Suprapubic skin (tissue), 4 donors: ENCODE data around the gene GPSM1. TPM values are rescaled to one million over a fixed set of nuclear protein-coding genes. Genes with fewer than 3 reads are reported as not detected.

Source experiments
- DNase-seq, 2 donors: peaks; one replicate each; pipeline ENCODE4 v3.0.0-alpha.2; 2019; ENCODE audit warnings: low spot score in 2 of 2
- H3K27ac ChIP-seq: fragments of 200-600 bp; sonication (generic); one replicate; pipeline ENCODE4 v1.5.1; 2019
- H3K27me3 ChIP-seq: fragments of 200-600 bp; sonication (generic); one replicate; pipeline ENCODE4 v1.5.1; 2019
- H3K36me3 ChIP-seq: fragments of 200-600 bp; sonication (generic); one replicate; pipeline ENCODE4 v1.5.1; 2019
- H3K4me1 ChIP-seq: fragments of 200-600 bp; sonication (generic); one replicate; pipeline ENCODE4 v1.5.1; 2019
- H3K4me3 ChIP-seq: fragments of 200-600 bp; sonication (generic); one replicate; pipeline ENCODE4 v1.5.1; 2019; ENCODE audit warnings: mild to moderate bottlenecking
- H3K9me3 ChIP-seq: fragments of 200-600 bp; sonication (generic); one replicate; pipeline ENCODE4 v1.5.1; 2019
- CTCF ChIP-seq, 2 donors: fragments of 200-600 bp in 1 of 2; fragments of 450-650 bp in 1 of 2; sonication (generic) in 1 of 2; IDR thresholded peaks; one replicate each; pipeline ENCODE4 v1.5.1; 2016 to 2019; ENCODE audit warnings: antibody characterized with exemption in 2 of 2, mild to moderate bottlenecking in 1 of 2, moderate library complexity in 1 of 2
- EP300 ChIP-seq: sonication (generic); formaldehyde crosslinking; IDR thresholded peaks from one replicate; pipeline ENCODE4 v1.6.1; 2017; ENCODE audit warnings: antibody characterized with exemption
- POLR2A ChIP-seq, 2 donors: fragments of 450-650 bp; IDR thresholded peaks; one replicate each; pipeline ENCODE4 v1.6.1; 2017; ENCODE audit warnings: antibody characterized with exemption in 2 of 2, mild to moderate bottlenecking in 2 of 2, moderate library complexity in 2 of 2
- POLR2AphosphoS5 ChIP-seq, 3 donors: sonication (generic); formaldehyde crosslinking; IDR thresholded peaks; one replicate each; pipeline ENCODE4 v1.6.1; 2017; ENCODE audit warnings: antibody characterized with exemption in 3 of 3
- WGBS: methylation state at CpG from one replicate; pipeline ENCODE4 v1.1.5; 2018; 5-methylcytosine and 5-hydroxymethylcytosine counted together
- total RNA-seq, 4 donors: library from RNA; depleted of rRNA; stranded (reverse); fragments of >200 nt; gene quantifications; one replicate each; pipeline ENCODE4 v1.1.0, GENCODE V29; 2016

The GPSM1 gene
- total RNA-seq, 4 donors from 2014 or later: 11.5 to 14.6 (median 13.7) TPM

DNA sequence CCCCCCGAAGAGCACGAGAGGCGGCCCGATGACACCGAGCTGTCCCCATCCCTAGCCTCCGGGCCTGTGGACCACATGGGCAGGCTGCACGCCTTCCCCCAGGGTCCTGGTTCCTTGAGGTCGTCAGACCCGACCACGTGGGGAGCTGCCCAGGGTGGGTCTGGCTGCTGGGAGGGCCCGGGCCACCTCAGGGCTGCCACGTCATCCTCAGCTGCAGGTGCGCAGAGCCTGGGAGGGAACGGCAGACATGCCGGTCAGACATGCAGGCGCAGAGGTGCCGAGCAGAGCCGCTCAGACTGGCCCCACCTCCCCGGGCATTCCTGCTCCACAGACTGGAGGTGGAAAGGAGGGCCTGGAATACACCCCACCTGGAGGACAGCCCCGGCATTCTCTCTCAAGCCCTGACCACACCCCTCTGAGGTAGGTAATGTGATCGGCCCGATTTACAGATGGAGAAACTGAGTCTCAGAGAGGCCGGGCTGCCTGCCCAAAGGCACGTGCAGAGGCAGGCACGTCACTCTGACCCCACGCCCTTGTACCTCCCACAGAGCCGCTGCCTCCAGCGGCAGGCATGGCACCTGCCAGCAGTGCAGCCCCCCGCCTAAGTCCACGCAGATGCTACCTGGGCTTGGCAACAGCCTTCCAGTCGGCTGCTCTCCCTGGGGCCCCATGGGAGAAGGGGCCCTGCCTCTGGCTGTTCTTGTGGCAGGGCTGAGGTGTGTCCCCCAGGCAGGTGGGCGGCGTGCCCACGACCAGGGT lies 24.1 kb upstream of the GPSM1 start:
- TF ChIP-seq CTCF (IDR thresholded peaks at IDR 0.05) (no peak), EP300 (no peak), POLR2A (IDR thresholded peaks at IDR 0.05) (no peak), POLR2AphosphoS5 (IDR thresholded peaks at IDR 0.05) (no peak)
- Histone ChIP-seq H3K9me3 (no peaks in the 10 kb centered on the region), H3K27me3 (peaks cover 46% of the 10 kb centered on the region), H3K36me3 (no peaks in the 10 kb centered on the region), H3K27ac (no peak overlapping the region), H3K4me1 (peaks cover 3% of the 10 kb centered on the region), H3K4me3 (no peak overlapping the region)
- 51% methylated on average over 17 of the region's 34 CpGs for WGBS
- DNase-seq: no peak

GRCh38 chr9:136303825-136304416 lies 23.4 kb upstream of the GPSM1 start, which contains the start of gene CCDC187:
CCDC187 (minus strand) TSS chr9:136304094; CDS start chr9:136303830, 264 bp downstream.
- peaks cover 47% of the 10 kb centered on the region for H3K27me3 ChIP-seq
- no peaks in the 10 kb centered on the region for H3K9me3 ChIP-seq
- no peak within 1 kb of the TSS for H3K4me3 ChIP-seq
- no peak for TF ChIP-seq POLR2AphosphoS5 (IDR thresholded peaks at IDR 0.05)
- no peak for TF ChIP-seq CTCF (IDR thresholded peaks at IDR 0.05)
- no peak for TF ChIP-seq EP300
- no peak for TF ChIP-seq POLR2A (IDR thresholded peaks at IDR 0.05)
- 80% methylated on average over 6 of the region's 22 CpGs for WGBS
- peaks cover 4% of the 10 kb centered on the region for H3K4me1 ChIP-seq
- H3K36me3 ChIP-seq: no peaks in the 10 kb centered on the region
- no peak for DNase-seq
- H3K27ac ChIP-seq: no peak within 1 kb of the TSS

GRCh38 chr9:136304456-136304855 lies 22.9 kb upstream of the GPSM1 start:
- Histone ChIP-seq H3K4me1 (peaks cover 9% of the 10 kb centered on the region), H3K27ac (no peak overlapping the region), H3K27me3 (peaks cover 52% of the 10 kb centered on the region), H3K9me3 (no peaks in the 10 kb centered on the region), H3K36me3 (no peaks in the 10 kb centered on the region), H3K4me3 (no peak overlapping the region)
- no peak for DNase-seq
- 71% methylated on average over 8 of the region's 10 CpGs for WGBS
- TF ChIP-seq POLR2A (IDR thresholded peaks at IDR 0.05) (no peak), POLR2AphosphoS5 (IDR thresholded peaks at IDR 0.05) (no peak), CTCF (IDR thresholded peaks at IDR 0.05) (no peak)

DNA sequence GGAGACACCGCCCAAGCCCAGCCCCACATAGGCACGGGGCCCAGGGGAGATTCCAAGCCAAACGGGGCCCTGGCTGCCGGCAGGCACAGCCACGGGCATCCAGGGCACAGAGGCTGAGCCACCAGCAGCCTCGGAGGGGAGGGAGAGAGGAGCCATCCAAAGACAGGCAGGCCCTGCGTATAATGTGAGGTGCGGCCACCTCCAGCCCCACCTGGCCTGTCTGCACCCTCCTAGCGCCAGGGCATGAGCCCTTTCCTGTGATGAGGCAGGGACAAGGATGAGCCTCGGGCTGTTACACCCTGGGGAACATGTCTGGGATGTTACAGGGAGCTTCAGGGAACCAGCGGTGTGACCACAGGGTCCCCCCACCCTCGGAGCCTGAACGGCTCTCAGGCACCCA lies 22.4 kb upstream of the GPSM1 start:
- no peak overlapping the region for H3K27ac ChIP-seq
- no peaks in the 10 kb centered on the region for H3K36me3 ChIP-seq
- peaks cover 9% of the 10 kb centered on the region for H3K4me1 ChIP-seq
- WGBS: 33% methylated on average over 3 of the region's 13 CpGs
- no peak for TF ChIP-seq EP300
- no peak for TF ChIP-seq POLR2AphosphoS5 (IDR thresholded peaks at IDR 0.05)
- no peak for TF ChIP-seq POLR2A (IDR thresholded peaks at IDR 0.05)
- TF ChIP-seq CTCF (IDR thresholded peaks at IDR 0.05): no peak
- H3K4me3 ChIP-seq: no peak overlapping the region
- H3K9me3 ChIP-seq: no peaks in the 10 kb centered on the region
- no peak for DNase-seq
- H3K27me3 ChIP-seq: peaks cover 56% of the 10 kb centered on the region

GRCh38 chr9:136305804-136306203 lies 21.5 kb upstream of the GPSM1 start:
- H3K36me3 ChIP-seq: no peaks in the 10 kb centered on the region
- H3K27me3 ChIP-seq: peaks cover 63% of the 10 kb centered on the region
- no peak for DNase-seq
- H3K4me1 ChIP-seq: peaks cover 9% of the 10 kb centered on the region
- TF ChIP-seq EP300: no peak
- no peak for TF ChIP-seq CTCF (IDR thresholded peaks at IDR 0.05)
- no peak for TF ChIP-seq POLR2A (IDR thresholded peaks at IDR 0.05)
- TF ChIP-seq POLR2AphosphoS5 (IDR thresholded peaks at IDR 0.05): no peak
- H3K27ac ChIP-seq: no peak overlapping the region
- WGBS: 32% methylated on average over 8 of the region's 18 CpGs
- no peak overlapping the region for H3K4me3 ChIP-seq
- H3K9me3 ChIP-seq: no peaks in the 10 kb centered on the region
